HUES6 (cell line): ENCODE measurements around the gene CDC42BPA.

Experiments
- H3K27ac ChIP-seq: 2 replicates; pipeline ENCODE4 v1.7.0; 2013; ENCODE audit warnings: low read depth, mild to moderate bottlenecking, low read length, inconsistent platforms
- H3K27me3 ChIP-seq: 2 replicates; pipeline ENCODE4 v1.6.1; 2013; ENCODE audit warnings: low read length; ENCODE audit not compliant: control insufficient read depth, insufficient read depth
- H3K36me3 ChIP-seq: 2 replicates; pipeline ENCODE4 v1.6.1; 2013; ENCODE audit warnings: low read length; ENCODE audit not compliant: control insufficient read depth, insufficient read depth
- H3K4me1 ChIP-seq: 2 replicates; pipeline ENCODE4 v1.6.1; 2013; ENCODE audit warnings: low read length; ENCODE audit not compliant: control insufficient read depth, insufficient read depth
- H3K4me3 ChIP-seq: 2 replicates; pipeline ENCODE4 v1.5.1; 2013; ENCODE audit warnings: low read depth, low read length
- H3K9ac ChIP-seq: one replicate; pipeline ENCODE4 v1.6.1; 2013; ENCODE audit warnings: mild to moderate bottlenecking, low read length
- H3K9me3 ChIP-seq: 2 replicates; pipeline ENCODE4 v1.6.1; 2013; ENCODE audit warnings: low read depth, low read length; ENCODE audit not compliant: control insufficient read depth, insufficient read depth

CDC42BPA gene

GRCh38 chr1:226986496-226987178 lies 331.7 kb downstream of the CDC42BPA start:
- Histone ChIP-seq H3K27ac (no peak overlapping the region), H3K4me1 (no peaks in the 10 kb centered on the region), H3K9me3 (no peaks in the 10 kb centered on the region), H3K36me3 (peaks cover 27% of the 10 kb centered on the region), H3K27me3 (no peaks in the 10 kb centered on the region), H3K4me3 (no peak overlapping the region), H3K9ac (no peak overlapping the region)

DNA sequence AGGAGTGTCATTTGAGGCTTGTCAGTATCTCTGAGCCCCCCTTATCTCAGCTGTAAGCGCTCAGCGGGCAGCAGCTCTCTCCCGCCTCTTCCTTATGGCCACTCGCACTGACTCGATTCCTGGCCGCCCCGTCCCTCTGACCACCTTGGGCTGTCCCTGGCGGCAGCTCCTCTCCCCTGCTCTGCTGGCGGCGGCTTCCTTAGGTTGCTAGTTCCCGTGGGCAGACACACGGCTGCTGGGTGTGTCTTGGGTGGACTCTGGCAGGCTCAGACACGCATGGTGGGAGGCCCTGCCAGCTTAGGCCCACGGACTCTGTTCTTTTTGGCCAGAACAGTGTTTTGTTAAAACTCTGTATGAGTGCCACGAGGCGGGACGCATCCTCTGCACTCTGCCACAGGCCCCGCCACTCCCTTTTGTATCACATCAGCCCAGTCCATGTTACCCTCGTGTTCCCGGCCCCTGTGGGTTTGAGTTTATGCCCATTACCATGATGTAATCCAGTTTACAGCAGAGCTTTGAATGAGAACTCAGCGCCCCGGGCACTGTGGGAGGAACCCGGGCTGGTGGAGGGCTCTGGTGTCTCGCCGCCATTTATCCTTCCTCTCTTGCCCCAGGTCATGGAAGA lies 332.3 kb downstream of the CDC42BPA start:
- Histone ChIP-seq H3K9ac (no peak overlapping the region), H3K36me3 (peaks cover 27% of the 10 kb centered on the region), H3K27ac (no peak overlapping the region)

DNA sequence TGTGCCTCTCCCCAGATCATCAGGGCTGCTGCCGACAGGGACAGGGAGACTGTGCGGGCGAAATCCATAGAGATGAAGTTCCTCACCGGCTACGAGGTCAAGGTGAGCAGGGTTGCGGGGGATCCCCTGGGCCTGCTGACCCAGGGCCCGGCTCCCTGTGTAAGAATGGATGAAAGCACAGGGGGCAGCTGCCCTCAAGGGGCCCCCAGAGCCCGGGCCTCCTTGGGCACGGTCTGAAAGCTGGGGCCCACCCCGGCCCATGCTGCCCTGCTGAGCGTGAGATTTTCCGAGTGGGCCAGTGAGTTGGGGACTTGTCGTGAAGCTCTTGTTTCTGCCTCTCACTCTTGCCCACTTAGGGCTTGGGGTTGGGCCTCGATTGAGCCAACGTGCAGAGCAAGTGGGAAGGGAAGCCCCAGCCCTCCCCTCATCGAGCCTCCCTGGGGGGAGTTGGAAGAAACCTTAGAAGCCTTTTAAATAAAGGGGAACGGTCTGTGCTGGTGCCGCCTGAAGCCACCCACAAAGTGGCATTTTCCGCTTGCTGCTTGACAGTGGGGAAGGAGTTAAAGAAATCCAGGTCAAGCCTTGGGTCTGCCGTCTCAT lies 333.0 kb downstream of the CDC42BPA start:
- Histone ChIP-seq H3K36me3 (peaks cover 29% of the 10 kb centered on the region), H3K4me1 (no peaks in the 10 kb centered on the region), H3K9me3 (no peaks in the 10 kb centered on the region)

More for the DNA sequence above, 332.3 kb downstream of the CDC42BPA start:
- Histone ChIP-seq H3K9me3 (no peaks in the 10 kb centered on the region), H3K4me3 (no peak overlapping the region), H3K27me3 (no peaks in the 10 kb centered on the region), H3K4me1 (no peaks in the 10 kb centered on the region)

GRCh38 chr1:226984521-226985238 lies 333.6 kb downstream of the CDC42BPA start:
- Histone ChIP-seq H3K27me3 (no peaks in the 10 kb centered on the region), H3K36me3 (peaks cover 32% of the 10 kb centered on the region), H3K27ac (no peak overlapping the region), H3K9me3 (no peaks in the 10 kb centered on the region), H3K4me3 (no peak overlapping the region), H3K9ac (no peak overlapping the region), H3K4me1 (peaks cover 1% of the 10 kb centered on the region; the same call in 1 of the 2 replicates)

More for the DNA sequence above, 333.0 kb downstream of the CDC42BPA start:
- no peak overlapping the region for H3K27ac ChIP-seq
- no peak overlapping the region for H3K4me3 ChIP-seq
- no peak overlapping the region for H3K9ac ChIP-seq
- H3K27me3 ChIP-seq, result no peaks in the 10 kb centered on the region

GRCh38 chr1:226983992-226984364 lies 334.3 kb downstream of the CDC42BPA start:
- Histone ChIP-seq H3K4me1 (peaks cover 8% of the 10 kb centered on the region; the same call in 1 of the 2 replicates), H3K4me3 (no peak overlapping the region), H3K36me3 (peaks cover 32% of the 10 kb centered on the region), H3K9me3 (no peaks in the 10 kb centered on the region), H3K27ac (no peak overlapping the region), H3K27me3 (no peaks in the 10 kb centered on the region), H3K9ac (no peak overlapping the region)

DNA sequence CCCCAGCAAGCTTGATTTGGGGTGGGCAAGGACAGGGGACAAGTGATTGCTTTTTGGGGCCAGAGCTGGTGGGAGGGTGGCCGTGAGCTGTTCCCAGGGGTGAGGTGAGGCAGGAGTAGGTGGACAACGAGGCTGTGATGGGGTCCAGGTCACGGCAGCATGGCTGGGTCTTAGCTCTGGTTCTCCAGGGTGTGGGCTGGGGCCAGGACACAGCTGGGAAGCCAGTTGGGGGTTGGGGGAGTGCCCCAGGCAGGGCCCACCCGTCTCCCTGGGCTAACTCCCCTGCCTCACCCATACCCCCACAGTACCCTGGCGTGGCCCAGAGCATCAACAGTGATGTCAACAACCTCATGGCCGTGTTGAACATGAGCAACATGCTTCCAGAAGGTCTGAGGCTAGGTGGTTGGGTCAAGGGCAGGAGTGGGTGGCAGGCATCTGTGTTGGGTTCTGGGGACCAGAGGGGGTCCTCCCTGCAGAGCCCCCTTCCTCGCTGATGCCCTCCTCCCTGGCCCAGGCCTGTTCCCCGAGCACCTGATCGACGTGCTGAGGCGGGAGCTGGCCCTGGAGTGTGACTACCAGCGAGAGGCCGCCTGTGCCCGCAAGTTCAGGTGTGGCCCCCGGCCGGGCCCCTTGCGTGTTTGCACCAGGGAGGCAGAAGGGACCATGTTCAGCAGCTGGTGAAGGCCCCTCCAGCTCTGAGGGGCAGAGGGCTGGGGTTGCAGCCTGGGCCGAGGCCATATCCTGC lies 334.9 kb downstream of the CDC42BPA start:
- H3K36me3 ChIP-seq, result peaks cover 36% of the 10 kb centered on the region
- no peaks in the 10 kb centered on the region for H3K9me3 ChIP-seq
- no peak overlapping the region for H3K9ac ChIP-seq
- no peaks in the 10 kb centered on the region for H3K27me3 ChIP-seq
- no peak overlapping the region for H3K27ac ChIP-seq
- peaks cover 12% of the 10 kb centered on the region; the same call in 1 of the 2 replicates for H3K4me1 ChIP-seq
- H3K4me3 ChIP-seq, result no peak overlapping the region

GRCh38 chr1:226982451-226983177 lies 335.7 kb downstream of the CDC42BPA start:
- no peak overlapping the region for H3K9ac ChIP-seq
- no peak overlapping the region for H3K4me3 ChIP-seq
- peaks cover 12% of the 10 kb centered on the region; the same call in 1 of the 2 replicates for H3K4me1 ChIP-seq
- no peak overlapping the region for H3K27ac ChIP-seq
- no peaks in the 10 kb centered on the region for H3K27me3 ChIP-seq
- peaks cover 39% of the 10 kb centered on the region for H3K36me3 ChIP-seq
- H3K9me3 ChIP-seq, result no peaks in the 10 kb centered on the region

DNA sequence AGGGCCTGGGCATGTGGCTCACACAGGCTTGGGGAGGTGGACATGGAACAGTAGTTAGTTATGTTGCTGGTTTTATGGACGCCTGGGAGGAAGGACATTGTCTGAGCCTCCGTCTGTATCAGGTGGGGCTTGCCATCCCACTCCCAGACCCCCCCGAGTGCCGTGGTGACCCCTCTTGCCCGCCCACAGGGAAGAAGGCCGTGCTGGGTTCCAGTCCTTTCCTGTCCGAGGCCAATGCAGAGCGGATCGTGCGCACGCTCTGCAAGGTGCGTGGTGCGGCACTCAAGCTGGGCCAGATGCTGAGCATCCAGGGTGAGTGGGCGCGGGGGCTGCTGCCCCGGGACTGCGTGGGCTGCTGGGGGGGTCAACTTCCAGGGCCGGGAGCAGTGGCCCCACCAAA lies 336.5 kb downstream of the CDC42BPA start:
- peaks cover 12% of the 10 kb centered on the region; the same call in 1 of the 2 replicates for H3K4me1 ChIP-seq
- H3K9ac ChIP-seq, result no peak overlapping the region

DNA sequence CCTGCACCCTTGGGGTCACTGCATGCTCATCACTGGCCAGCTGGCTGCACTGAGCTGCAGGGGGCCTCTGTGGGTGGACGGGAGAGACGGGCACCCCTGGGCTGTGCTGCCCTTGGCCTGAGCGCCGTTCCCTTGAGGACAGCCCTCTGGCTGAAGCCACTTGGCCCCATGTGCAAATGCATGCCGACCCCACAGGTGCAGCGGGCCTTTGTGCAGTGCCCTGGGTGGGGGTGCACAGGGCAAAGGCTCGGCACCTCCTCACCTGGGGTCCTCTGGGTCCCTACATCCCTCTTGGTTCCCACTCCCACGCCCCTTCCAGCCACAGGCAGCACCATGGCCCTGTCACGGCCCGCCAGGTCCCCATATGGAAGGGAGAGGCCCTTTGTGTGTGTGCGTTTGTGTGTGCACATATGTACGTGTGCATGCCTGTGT lies 336.9 kb downstream of the CDC42BPA start:
- H3K27me3 ChIP-seq, result no peaks in the 10 kb centered on the region
- H3K9ac ChIP-seq, result no peak overlapping the region
- H3K9me3 ChIP-seq, result no peaks in the 10 kb centered on the region
- no peak overlapping the region for H3K27ac ChIP-seq
- no peak overlapping the region for H3K4me3 ChIP-seq
- H3K4me1 ChIP-seq, result peaks cover 12% of the 10 kb centered on the region; the same call in 1 of the 2 replicates
- peaks cover 27% of the 10 kb centered on the region; the same call in 1 of the 2 replicates for H3K36me3 ChIP-seq

More for the DNA sequence above, 336.5 kb downstream of the CDC42BPA start:
- peaks cover 31% of the 10 kb centered on the region for H3K36me3 ChIP-seq
- no peak overlapping the region for H3K27ac ChIP-seq
- H3K27me3 ChIP-seq, result no peaks in the 10 kb centered on the region
- no peak overlapping the region for H3K4me3 ChIP-seq
- H3K9me3 ChIP-seq, result no peaks in the 10 kb centered on the region
